Neural progenitor cell (in vitro differentiated cells): Measurements from ENCODE around the gene CMYA5. TPM values are rescaled to one million over a fixed set of nuclear protein-coding genes. Genes with fewer than 3 reads are reported as not detected.

ENCODE experiments used
- DNase-seq: peaks from one replicate; pipeline ENCODE4 v3.0.0-alpha.2; 2016; ENCODE audit warnings: low spot score
- H2AFZ ChIP-seq: fragments of 200-600 bp; sonication (generic); replicated peaks from 2 replicates; pipeline ENCODE4 v1.6.1; 2016; ENCODE audit warnings: antibody characterized with exemption
- H3F3A ChIP-seq: fragments of 200-600 bp; sonication (generic); 2 replicates; pipeline ENCODE4 v1.6.1; 2016; ENCODE audit warnings: antibody characterized with exemption, low read depth
- H3K27ac ChIP-seq: fragments of 200-600 bp; sonication (generic); 2 replicates; pipeline ENCODE4 v1.5.1; 2016; ENCODE audit warnings: mild to moderate bottlenecking
- H3K27me3 ChIP-seq: fragments of 200-600 bp; sonication (generic); 2 replicates; pipeline ENCODE4 v1.6.1; 2016; ENCODE audit warnings: mild to moderate bottlenecking, moderate library complexity
- H3K36me3 ChIP-seq: fragments of 200-600 bp; sonication (generic); 2 replicates; pipeline ENCODE4 v1.5.1; 2016
- H3K4me1 ChIP-seq: fragments of 200-600 bp; sonication (generic); 2 replicates; pipeline ENCODE4 v1.6.1; 2016; ENCODE audit warnings: mixed run types
- H3K4me2 ChIP-seq: fragments of 200-600 bp; sonication (generic); 2 replicates; pipeline ENCODE4 v1.6.1; 2016
- H3K4me3 ChIP-seq: fragments of 200-600 bp; sonication (generic); 2 replicates; pipeline ENCODE4 v1.5.1; 2016
- H3K79me2 ChIP-seq: fragments of 200-600 bp; sonication (generic); 2 replicates; pipeline ENCODE4 v1.6.1; 2016; ENCODE audit warnings: low read depth
- H3K9ac ChIP-seq: fragments of 200-600 bp; sonication (generic); 2 replicates; pipeline ENCODE4 v1.6.1; 2016
- H3K9me3 ChIP-seq: fragments of 200-600 bp; sonication (generic); 2 replicates; pipeline ENCODE4 v1.5.1; 2016; ENCODE audit warnings: low read depth
- H4K20me1 ChIP-seq: fragments of 200-600 bp; sonication (generic); 2 replicates; pipeline ENCODE4 v1.6.1; 2016; ENCODE audit warnings: low read depth
- H3K27ac Mint-ChIP-seq: 3 replicates; pipeline ENCODE4 v1.8.0; 2021; ENCODE audit warnings: mixed read lengths
- H3K27me3 Mint-ChIP-seq: 2 replicates; pipeline ENCODE4 v1.8.0; 2022; ENCODE audit warnings: low read depth, mild to moderate bottlenecking, inconsistent platforms, moderate library complexity, mixed read lengths; ENCODE audit not compliant: insufficient read depth
- H3K36me3 Mint-ChIP-seq: 3 replicates; pipeline ENCODE4 v1.8.0; 2021; ENCODE audit warnings: mixed read lengths
- H3K4me1 Mint-ChIP-seq: 3 replicates; pipeline ENCODE4 v1.8.0; 2021; ENCODE audit warnings: mixed read lengths
- H3K4me3 Mint-ChIP-seq: 3 replicates; pipeline ENCODE4 v1.8.0; 2021; ENCODE audit warnings: mild to moderate bottlenecking, moderate library complexity, mixed read lengths
- H3K9me3 Mint-ChIP-seq: 3 replicates; pipeline ENCODE4 v1.8.0; 2020; ENCODE audit warnings: mixed read lengths
- EZH2 ChIP-seq: fragments of 200-600 bp; sonication (generic); IDR thresholded peaks from 2 replicates; pipeline ENCODE4 v1.6.1; 2017; ENCODE audit warnings: antibody characterized with exemption, mild to moderate bottlenecking, moderate library complexity
- EZH2phosphoT487 ChIP-seq: fragments of 200-600 bp; sonication (generic); IDR thresholded peaks from 2 replicates; pipeline ENCODE4 v1.6.1; 2017; ENCODE audit warnings: antibody characterized with exemption
- total RNA-seq: library from RNA; depleted of rRNA; stranded (reverse); fragments of >200 nt; gene quantifications from 2 replicates; pipeline ENCODE4 v1.2.3, GENCODE V29; 2015; ENCODE audit warnings: low replicate concordance
- TF ChIP-seq, protein P1 (sequence below): fragments of 200-600 bp; sonication (generic); IDR thresholded peaks from 2 replicates; pipeline ENCODE4 v1.5.1; 2017; ENCODE audit warnings: antibody characterized with exemption, mild to moderate bottlenecking

The CMYA5 gene
- total RNA-seq, 1 donor from 2014 or later, result 3.5 TPM

DNA sequence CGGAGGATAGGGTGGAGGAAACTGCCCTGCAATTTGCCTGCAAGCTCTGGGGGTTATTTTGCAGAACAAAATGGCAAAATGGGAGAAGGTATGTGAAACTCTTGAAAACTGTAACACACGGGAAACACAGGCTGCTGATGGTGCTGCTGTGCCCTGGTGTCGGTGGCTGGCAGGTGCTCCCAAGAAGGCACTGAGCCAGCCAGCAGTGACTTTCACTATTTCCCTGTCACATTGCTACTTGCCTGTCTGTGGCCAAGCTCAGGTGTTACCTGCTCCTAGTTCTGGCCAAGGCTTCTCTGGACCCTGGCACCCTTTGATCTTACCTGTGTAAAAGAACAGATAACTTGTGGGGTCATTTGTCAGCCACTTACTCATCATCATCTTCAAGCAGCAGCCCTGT, 102.2 kb downstream of the CMYA5 start:
- H3K27me3 ChIP-seq, result no peaks in the 10 kb centered on the region
- no peaks in the 10 kb centered on the region for H3F3A ChIP-seq
- H3K4me1 ChIP-seq, result no peaks in the 10 kb centered on the region
- no peak overlapping the region for H2AFZ ChIP-seq
- H3K9ac ChIP-seq, result no peak overlapping the region
- H3K4me3 ChIP-seq, result no peak overlapping the region
- DNase-seq, result no peak
- Mint-ChIP-seq H3K36me3 (no peaks in the 10 kb centered on the region), H3K4me3 (no peak overlapping the region), H3K9me3 (peaks cover 3% of the 10 kb centered on the region), H3K27me3 (peaks cover 10% of the 10 kb centered on the region), H3K27ac (no peak overlapping the region), H3K4me1 (no peaks in the 10 kb centered on the region)
- no peaks in the 10 kb centered on the region for H3K79me2 ChIP-seq
- H3K36me3 ChIP-seq, result no peaks in the 10 kb centered on the region
- no peaks in the 10 kb centered on the region for H4K20me1 ChIP-seq
- no peak overlapping the region for H3K27ac ChIP-seq
- no peaks in the 10 kb centered on the region for H3K9me3 ChIP-seq
- TF ChIP-seq, protein P1, sequence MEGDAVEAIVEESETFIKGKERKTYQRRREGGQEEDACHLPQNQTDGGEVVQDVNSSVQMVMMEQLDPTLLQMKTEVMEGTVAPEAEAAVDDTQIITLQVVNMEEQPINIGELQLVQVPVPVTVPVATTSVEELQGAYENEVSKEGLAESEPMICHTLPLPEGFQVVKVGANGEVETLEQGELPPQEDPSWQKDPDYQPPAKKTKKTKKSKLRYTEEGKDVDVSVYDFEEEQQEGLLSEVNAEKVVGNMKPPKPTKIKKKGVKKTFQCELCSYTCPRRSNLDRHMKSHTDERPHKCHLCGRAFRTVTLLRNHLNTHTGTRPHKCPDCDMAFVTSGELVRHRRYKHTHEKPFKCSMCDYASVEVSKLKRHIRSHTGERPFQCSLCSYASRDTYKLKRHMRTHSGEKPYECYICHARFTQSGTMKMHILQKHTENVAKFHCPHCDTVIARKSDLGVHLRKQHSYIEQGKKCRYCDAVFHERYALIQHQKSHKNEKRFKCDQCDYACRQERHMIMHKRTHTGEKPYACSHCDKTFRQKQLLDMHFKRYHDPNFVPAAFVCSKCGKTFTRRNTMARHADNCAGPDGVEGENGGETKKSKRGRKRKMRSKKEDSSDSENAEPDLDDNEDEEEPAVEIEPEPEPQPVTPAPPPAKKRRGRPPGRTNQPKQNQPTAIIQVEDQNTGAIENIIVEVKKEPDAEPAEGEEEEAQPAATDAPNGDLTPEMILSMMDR, result no peak
- TF ChIP-seq EZH2phosphoT487 (no peak), EZH2 (no peak)
- H3K4me2 ChIP-seq, result no peak overlapping the region

DNA sequence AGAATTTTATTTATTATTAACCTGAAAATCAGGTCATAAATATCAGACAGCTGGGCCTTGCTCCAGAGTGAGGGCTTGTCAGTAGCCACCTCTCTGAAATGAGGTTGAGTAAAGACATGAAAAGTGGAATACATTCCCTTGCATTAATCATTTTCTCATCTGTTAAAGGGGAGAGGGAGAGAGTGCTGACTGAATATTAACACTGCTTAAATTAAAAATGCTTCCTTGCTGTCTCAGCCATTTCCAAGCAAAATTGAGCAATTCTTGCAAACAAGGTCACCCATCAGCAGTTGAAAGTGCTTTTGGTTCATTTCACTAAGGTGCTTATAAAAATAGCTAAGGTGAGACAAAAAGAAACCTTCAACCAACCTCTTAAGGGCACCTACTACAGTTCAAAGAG, 102.8 kb downstream of the CMYA5 start:
- Histone ChIP-seq H3K27me3 (no peaks in the 10 kb centered on the region), H2AFZ (no peak overlapping the region), H3K36me3 (no peaks in the 10 kb centered on the region), H3K4me1 (no peaks in the 10 kb centered on the region), H3K79me2 (no peaks in the 10 kb centered on the region), H3F3A (no peaks in the 10 kb centered on the region), H3K27ac (no peak overlapping the region), H3K4me3 (no peak overlapping the region), H4K20me1 (no peaks in the 10 kb centered on the region), H3K4me2 (no peak overlapping the region), H3K9ac (no peak overlapping the region), H3K9me3 (no peaks in the 10 kb centered on the region)
- peaks cover 3% of the 10 kb centered on the region for H3K9me3 Mint-ChIP-seq
- no peaks in the 10 kb centered on the region for H3K4me1 Mint-ChIP-seq
- TF ChIP-seq, protein P1, result no peak
- no peak for TF ChIP-seq EZH2phosphoT487
- no peak for TF ChIP-seq EZH2
- no peak overlapping the region for H3K4me3 Mint-ChIP-seq
- H3K36me3 Mint-ChIP-seq, result no peaks in the 10 kb centered on the region
- peaks cover 10% of the 10 kb centered on the region for H3K27me3 Mint-ChIP-seq
- no peak for DNase-seq
- no peak overlapping the region for H3K27ac Mint-ChIP-seq

DNA sequence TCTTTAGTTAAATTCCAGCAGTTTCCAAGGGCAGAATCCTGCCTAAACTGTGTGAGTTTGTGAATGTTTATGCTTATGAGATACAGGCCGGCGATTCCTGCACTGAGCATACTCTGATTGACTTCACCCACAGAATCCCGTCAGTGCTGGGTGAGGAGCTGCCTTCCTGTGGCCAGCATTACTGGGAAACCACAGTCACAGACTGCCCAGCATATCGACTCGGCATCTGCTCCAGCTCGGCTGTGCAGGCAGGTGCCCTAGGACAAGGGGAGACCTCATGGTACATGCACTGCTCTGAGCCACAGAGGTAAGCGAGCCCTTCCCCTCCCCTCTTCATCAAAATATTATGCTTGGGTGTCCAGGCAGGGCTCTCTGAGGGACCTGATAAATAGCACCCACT, 103.7 kb downstream of the CMYA5 start:
- DNase-seq, result no peak
- H3F3A ChIP-seq, result no peaks in the 10 kb centered on the region
- peaks cover 10% of the 10 kb centered on the region for H3K27me3 Mint-ChIP-seq
- H3K9me3 ChIP-seq, result no peaks in the 10 kb centered on the region
- H3K4me2 ChIP-seq, result no peak overlapping the region
- H3K27me3 ChIP-seq, result no peaks in the 10 kb centered on the region
- H3K4me3 Mint-ChIP-seq, result no peak overlapping the region
- H3K36me3 ChIP-seq, result no peaks in the 10 kb centered on the region
- H3K4me3 ChIP-seq, result no peak overlapping the region
- no peaks in the 10 kb centered on the region for H3K79me2 ChIP-seq
- H3K9me3 Mint-ChIP-seq, result peaks cover 3% of the 10 kb centered on the region
- no peak overlapping the region for H3K27ac ChIP-seq
- no peak overlapping the region for H3K27ac Mint-ChIP-seq
- H2AFZ ChIP-seq, result no peak overlapping the region
- no peak overlapping the region for H3K9ac ChIP-seq
- no peaks in the 10 kb centered on the region for H3K4me1 Mint-ChIP-seq
- H3K36me3 Mint-ChIP-seq, result no peaks in the 10 kb centered on the region
- no peaks in the 10 kb centered on the region for H4K20me1 ChIP-seq
- H3K4me1 ChIP-seq, result no peaks in the 10 kb centered on the region
- TF ChIP-seq, protein P1, result no peak
- TF ChIP-seq EZH2 (no peak), EZH2phosphoT487 (no peak)
